DOHH2 (cell line): ENCODE data around the gene TMEM60.

Experiments
- EZH2phosphoT487 ChIP-seq: fragments of 200-600 bp; sonication (generic); IDR thresholded peaks from 2 replicates; pipeline ENCODE4 v1.6.1; 2017; ENCODE audit warnings: borderline replicate concordance, mild to moderate bottlenecking, antibody characterized with exemption, low read length, moderate library complexity, mixed read lengths
- TF ChIP-seq, protein P1 (sequence below): fragments of 200-600 bp; sonication (generic); IDR thresholded peaks from one replicate; pipeline ENCODE4 v1.5.1; 2014; ENCODE audit warnings: antibody characterized with exemption, mild to moderate bottlenecking, low read depth, low read length; ENCODE audit not compliant: poor library complexity, severe bottlenecking

DNA sequence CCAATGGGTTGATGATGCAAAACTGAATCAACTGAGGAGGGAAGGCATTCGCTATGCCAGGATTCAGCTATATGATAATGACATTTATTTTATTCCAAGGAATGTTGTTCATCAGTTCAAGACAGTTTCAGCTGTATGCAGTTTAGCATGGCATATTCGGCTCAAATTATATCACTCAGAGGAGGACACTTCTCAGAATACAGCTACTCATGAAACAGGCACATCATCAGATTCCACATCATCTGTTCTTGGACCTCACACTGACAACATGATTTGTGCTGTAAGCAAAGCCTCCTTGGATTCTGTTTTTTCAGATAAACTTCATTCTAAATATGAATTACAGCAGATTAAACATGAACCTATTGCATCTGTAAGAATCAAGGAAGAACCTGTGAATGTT is 19.7 kb downstream of the TMEM60 start:
- TF ChIP-seq, protein P1, sequence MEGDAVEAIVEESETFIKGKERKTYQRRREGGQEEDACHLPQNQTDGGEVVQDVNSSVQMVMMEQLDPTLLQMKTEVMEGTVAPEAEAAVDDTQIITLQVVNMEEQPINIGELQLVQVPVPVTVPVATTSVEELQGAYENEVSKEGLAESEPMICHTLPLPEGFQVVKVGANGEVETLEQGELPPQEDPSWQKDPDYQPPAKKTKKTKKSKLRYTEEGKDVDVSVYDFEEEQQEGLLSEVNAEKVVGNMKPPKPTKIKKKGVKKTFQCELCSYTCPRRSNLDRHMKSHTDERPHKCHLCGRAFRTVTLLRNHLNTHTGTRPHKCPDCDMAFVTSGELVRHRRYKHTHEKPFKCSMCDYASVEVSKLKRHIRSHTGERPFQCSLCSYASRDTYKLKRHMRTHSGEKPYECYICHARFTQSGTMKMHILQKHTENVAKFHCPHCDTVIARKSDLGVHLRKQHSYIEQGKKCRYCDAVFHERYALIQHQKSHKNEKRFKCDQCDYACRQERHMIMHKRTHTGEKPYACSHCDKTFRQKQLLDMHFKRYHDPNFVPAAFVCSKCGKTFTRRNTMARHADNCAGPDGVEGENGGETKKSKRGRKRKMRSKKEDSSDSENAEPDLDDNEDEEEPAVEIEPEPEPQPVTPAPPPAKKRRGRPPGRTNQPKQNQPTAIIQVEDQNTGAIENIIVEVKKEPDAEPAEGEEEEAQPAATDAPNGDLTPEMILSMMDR, result no peak
- no peak for TF ChIP-seq EZH2phosphoT487
